ENCODE measurements around the gene SLC7A7. TPM values are rescaled to one million over a fixed set of nuclear protein-coding genes. Genes with fewer than 3 reads are reported as not detected.

The SLC7A7 gene
- total RNA-seq, 1 donor from 2014 or later = 8.3 TPM

GRCh38 chr14:22800346-22800745, 14.9 kb downstream of the SLC7A7 start:
- no peak for TF ChIP-seq CTCF (IDR thresholded peaks at IDR 0.05; ENCODE audit: unreplicated experiment)
- Mint-ChIP-seq H3K27me3 (ENCODE audit: low read depth) (peaks cover 1% of the 10 kb centered on the region), H3K4me1 (no peaks in the 10 kb centered on the region), H3K4me3 (no peak overlapping the region), H3K9me3 (peaks cover 5% of the 10 kb centered on the region), H3K27ac (no peak overlapping the region), H3K36me3 (peaks cover 2% of the 10 kb centered on the region)
- DNase-seq (ENCODE audit: low spot score in 2 of 2, unreplicated experiment in 2 of 2) = no peak

- DNase-seq (ENCODE audit: low spot score in 2 of 2, unreplicated experiment in 2 of 2) = no peak
- Mint-ChIP-seq H3K4me3 (no peak overlapping the region), H3K36me3 (no peaks in the 10 kb centered on the region), H3K27me3 (ENCODE audit: low read depth) (peaks cover 1% of the 10 kb centered on the region), H3K27ac (no peak overlapping the region), H3K4me1 (no peaks in the 10 kb centered on the region), H3K9me3 (peaks cover 3% of the 10 kb centered on the region)
- no peak for TF ChIP-seq CTCF (IDR thresholded peaks at IDR 0.05; ENCODE audit: unreplicated experiment)
Measured at GRCh38 chr14:22798528-22798927, 16.7 kb downstream of the SLC7A7 start.

GRCh38 chr14:22797017-22797917, 18.0 kb downstream of the SLC7A7 start:
- Mint-ChIP-seq H3K27me3 (ENCODE audit: low read depth) (peaks cover 1% of the 10 kb centered on the region), H3K36me3 (no peaks in the 10 kb centered on the region), H3K27ac (no peak overlapping the region), H3K4me3 (no peak overlapping the region), H3K4me1 (no peaks in the 10 kb centered on the region), H3K9me3 (peaks cover 3% of the 10 kb centered on the region)
- no peak for TF ChIP-seq CTCF (IDR thresholded peaks at IDR 0.05; ENCODE audit: unreplicated experiment)
- no peak for DNase-seq (ENCODE audit: low spot score in 2 of 2, unreplicated experiment in 2 of 2)

GRCh38 chr14:22796087-22796707, 19.0 kb downstream of the SLC7A7 start:
- no peak for DNase-seq (ENCODE audit: low spot score in 2 of 2, unreplicated experiment in 2 of 2)
- H3K27ac Mint-ChIP-seq = no peak overlapping the region
- H3K4me1 Mint-ChIP-seq = peaks cover 4% of the 10 kb centered on the region
- no peak overlapping the region for H3K4me3 Mint-ChIP-seq
- H3K27me3 Mint-ChIP-seq (ENCODE audit: low read depth) = peaks cover 1% of the 10 kb centered on the region
- no peaks in the 10 kb centered on the region for H3K36me3 Mint-ChIP-seq
- H3K9me3 Mint-ChIP-seq = peaks cover 3% of the 10 kb centered on the region
- TF ChIP-seq CTCF (IDR thresholded peaks at IDR 0.05; ENCODE audit: unreplicated experiment) = no peak

- H3K4me1 Mint-ChIP-seq = peaks cover 7% of the 10 kb centered on the region
- H3K4me3 Mint-ChIP-seq = no peak overlapping the region
- H3K27ac Mint-ChIP-seq = no peak overlapping the region
- no peaks in the 10 kb centered on the region for H3K36me3 Mint-ChIP-seq
- H3K9me3 Mint-ChIP-seq = peaks cover 3% of the 10 kb centered on the region
- DNase-seq (ENCODE audit: low spot score in 2 of 2, unreplicated experiment in 2 of 2) = no peak
- no peak for TF ChIP-seq CTCF (IDR thresholded peaks at IDR 0.05; ENCODE audit: unreplicated experiment)
- H3K27me3 Mint-ChIP-seq (ENCODE audit: low read depth) = peaks cover 1% of the 10 kb centered on the region
Measured at GRCh38 chr14:22794551-22794951, 20.7 kb downstream of the SLC7A7 start.
